Endothelial cell of umbilical vein (primary cell): ENCODE measurements around the gene PHPT1. TPM values are rescaled to one million over a fixed set of nuclear protein-coding genes. Genes with fewer than 3 reads are reported as not detected.

Source experiments
- BruUV-seq: library from RNA; stranded (reverse); fragments of 400-500 nt; replicated peaks from 2 replicates; lab custom pipeline; 2021; lab: Mats Ljungman, UMichigan
- CTCF ChIA-PET: fragments of 300-600, 350-600 bp; sonication (Branson Sonifier 250); formaldehyde crosslinking; loops from one replicate; lab custom pipeline; 2021; ENCODE audit warnings: antibody characterized with exemption, inconsistent platforms; lab: Charles Lee
- POLR2A ChIA-PET: fragments of 300-600, 350-600 bp; sonication (Branson Sonifier 250); formaldehyde crosslinking; loops from one replicate; lab custom pipeline; 2021; ENCODE audit warnings: antibody characterized with exemption, inconsistent platforms; lab: Charles Lee
- DNase-seq: peaks from one replicate; pipeline ENCODE4 v3.0.0-alpha.2; 2011; ENCODE audit warnings: low read depth, low spot score
- FAIRE-seq: peaks from 2 replicates; lab custom pipeline; 2011; peaks lifted over from hg19 to GRCh38; lab: Jason Lieb, UNC
- H2AFZ ChIP-seq: 2 replicates; pipeline ENCODE4 v1.6.0; 2012; ENCODE audit warnings: low read depth, low read length, control low read depth, inconsistent platforms
- H3K27ac ChIP-seq: 2 replicates; pipeline ENCODE4 v1.5.1; 2011; ENCODE audit warnings: low read depth, mild to moderate bottlenecking, control low read depth, low read length, moderate library complexity; ENCODE audit not compliant: insufficient read depth
- H3K27me3 ChIP-seq, 2 experiments: 2 replicates each; pipeline versions ENCODE4 v1.6.0 to v1.6.1; 2011; ENCODE audit warnings: low read length in 2 of 2, mixed read lengths in 1 of 2; ENCODE audit not compliant: control insufficient read depth in 2 of 2, insufficient read depth in 2 of 2
- H3K36me3 ChIP-seq, 2 experiments: 2 replicates in 1 of 2; 3 replicates in 1 of 2; pipeline ENCODE4 v1.5.1; 2011; ENCODE audit warnings: low read length in 2 of 2, mild to moderate bottlenecking in 1 of 2, moderate library complexity in 1 of 2; ENCODE audit not compliant: control insufficient read depth in 2 of 2, insufficient read depth in 2 of 2; ENCODE audit errors: extremely low read depth in 1 of 2
- H3K4me1 ChIP-seq: 3 replicates; pipeline ENCODE4 v1.5.1; 2011; ENCODE audit warnings: mild to moderate bottlenecking, low read length; ENCODE audit not compliant: control insufficient read depth, insufficient read depth; ENCODE audit errors: extremely low read depth
- H3K4me2 ChIP-seq: 2 replicates; pipeline ENCODE4 v1.6.1; 2011; ENCODE audit warnings: low read length, control low read depth, mixed read lengths; ENCODE audit not compliant: insufficient read depth
- H3K4me3 ChIP-seq, 3 experiments: fragments of 200-600 bp in 1 of 3; sonication (generic), shearing (Covaris generic) in 1 of 3; replicated peaks in 1 of 3; 2 replicates each; pipeline ENCODE4 v1.5.1; 2011 to 2016; ENCODE audit warnings: control low read depth in 3 of 3, low read length in 3 of 3, mild to moderate bottlenecking in 2 of 3, inconsistent platforms in 1 of 3, low read depth in 1 of 3, moderate library complexity in 1 of 3; ENCODE audit not compliant: insufficient read depth in 1 of 3
- H3K79me2 ChIP-seq: 2 replicates; pipeline ENCODE4 v1.6.0; 2012; ENCODE audit warnings: low read length, inconsistent platforms; ENCODE audit not compliant: control insufficient read depth, insufficient read depth
- H3K9ac ChIP-seq: replicated peaks from 2 replicates; pipeline ENCODE3; 2011; ENCODE audit warnings: low read length, control low read depth; ENCODE audit not compliant: insufficient read depth; ENCODE audit errors: extremely low read depth
- H3K9me1 ChIP-seq: replicated peaks from 3 replicates; pipeline ENCODE4 v1.6.0; 2011; ENCODE audit warnings: mild to moderate bottlenecking, low read length; ENCODE audit not compliant: control insufficient read depth, insufficient read depth; ENCODE audit errors: extremely low read depth
- H3K9me3 ChIP-seq: replicated peaks from 2 replicates; pipeline ENCODE4 v1.5.1; 2012; ENCODE audit warnings: low read length, inconsistent platforms; ENCODE audit not compliant: control insufficient read depth, insufficient read depth
- H4K20me1 ChIP-seq: replicated peaks from 2 replicates; pipeline ENCODE3; 2011; ENCODE audit warnings: mild to moderate bottlenecking, low read length; ENCODE audit not compliant: control insufficient read depth, insufficient read depth; ENCODE audit errors: extremely low read depth
- EZH2 ChIP-seq: IDR thresholded peaks from 2 replicates; pipeline ENCODE4 v1.6.1; 2012; ENCODE audit warnings: borderline replicate concordance, low read depth, mild to moderate bottlenecking, moderate library complexity, low read length, inconsistent platforms; ENCODE audit not compliant: severe bottlenecking
- FOS ChIP-seq: IDR thresholded peaks from 2 replicates; pipeline ENCODE4 v1.6.1; 2011; ENCODE audit warnings: mild to moderate bottlenecking, low read length, moderate library complexity, borderline replicate concordance; ENCODE audit not compliant: insufficient read depth
- GATA2 ChIP-seq: IDR thresholded peaks from 2 replicates; pipeline ENCODE4 v1.7.0; 2011; ENCODE audit warnings: low read depth, mild to moderate bottlenecking, moderate library complexity, mixed read lengths, low read length; ENCODE audit not compliant: insufficient read length, insufficient read depth
- JUN ChIP-seq: IDR thresholded peaks from 2 replicates; pipeline ENCODE4 v1.6.1; 2011; ENCODE audit warnings: borderline replicate concordance, low read depth; ENCODE audit not compliant: insufficient read length, insufficient read depth
- MYC ChIP-seq: IDR thresholded peaks from one replicate; pipeline ENCODE4 v1.6.1; 2011; ENCODE audit warnings: mild to moderate bottlenecking, low read depth, low read length
- POLR2A ChIP-seq: IDR thresholded peaks from 2 replicates; pipeline ENCODE4 v1.6.1; 2012; ENCODE audit warnings: low read depth, mild to moderate bottlenecking, control low read depth, low read length
- POLR2AphosphoS5 ChIP-seq: IDR thresholded peaks from 2 replicates; pipeline ENCODE4 v1.6.1; 2012; ENCODE audit warnings: low read depth, mild to moderate bottlenecking, control low read depth, low read length, moderate library complexity; ENCODE audit not compliant: insufficient read depth
- dilution Hi-C: fragments of 300-500 bp; cut with MboI; formaldehyde crosslinking; loops from one replicate; pipeline ENCODE4 v1.15.0; 2019; ENCODE audit warnings: low sequenced_read_pairs; ENCODE audit not compliant: extremely low pct_ligation_motif_present
- intact Hi-C: fragments of 100-400 bp; cut with micrococcal nuclease; formaldehyde crosslinking; loops from one replicate; pipeline ENCODE4 v1.10.0; 2022
- polyA plus RNA-seq, 4 experiments: library from polyadenylated mRNA; depleted of rRNA in 3 of 4; stranded (reverse) in 3 of 4; unstranded in 1 of 4; fragments of >200 nt; gene quantifications; 2 replicates each; pipeline versions ENCODE4 v1.2.1 to v1.2.3, GENCODE V29; 2011 to 2012; ENCODE audit warnings: missing spikeins in 1 of 4
- total RNA-seq: library from RNA; stranded (reverse); gene quantifications from 2 replicates; pipeline ENCODE4 v1.2.3, GENCODE V29; 2021
- TF ChIP-seq, protein P1 (sequence below): IDR thresholded peaks from 2 replicates; pipeline ENCODE4 v1.6.1; 2011; ENCODE audit not compliant: insufficient read depth, insufficient read length

The PHPT1 gene
- total and polyA plus RNA-seq, 2 donors (not counting 3 experiments of a cell fraction or from before 2014, with no cell fraction given) = 139 to 319 TPM

DNA sequence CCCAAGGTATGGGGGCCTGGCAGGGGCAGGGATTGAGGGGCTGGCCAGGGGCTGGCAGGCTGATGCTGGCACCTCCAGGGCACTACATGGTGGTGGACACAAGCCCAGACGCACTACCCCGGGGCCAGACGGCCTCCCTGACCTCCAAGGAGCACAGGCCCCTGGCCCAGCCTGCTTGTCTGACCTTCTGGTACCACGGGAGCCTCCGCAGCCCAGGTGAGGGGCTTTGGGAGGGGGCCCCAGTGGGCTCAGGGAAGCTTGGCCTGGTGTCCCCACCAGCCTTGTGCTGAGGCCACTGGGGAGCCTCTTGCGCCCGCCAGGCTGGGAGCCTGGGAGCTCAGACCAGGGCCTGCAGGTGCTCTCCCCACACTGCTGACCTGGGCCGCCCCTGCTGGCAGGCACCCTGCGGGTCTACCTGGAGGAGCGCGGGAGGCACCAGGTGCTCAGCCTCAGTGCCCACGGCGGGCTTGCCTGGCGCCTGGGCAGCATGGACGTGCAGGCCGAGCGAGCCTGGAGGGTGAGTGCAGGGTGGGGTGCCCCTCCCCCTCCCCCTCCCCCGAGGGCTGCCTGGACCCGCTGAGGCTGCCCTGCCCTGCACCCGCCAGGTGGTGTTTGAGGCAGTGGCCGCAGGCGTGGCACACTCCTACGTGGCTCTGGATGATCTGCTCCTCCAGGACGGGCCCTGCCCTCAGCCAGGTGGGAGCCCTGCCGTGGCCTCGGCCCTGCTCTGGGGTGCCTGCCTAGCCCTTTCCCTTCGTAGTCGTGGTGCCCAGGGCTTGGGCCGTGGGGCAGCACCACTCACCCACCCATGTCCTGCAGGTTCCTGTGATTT lies 8.6 kb downstream of the PHPT1 start:
- H3K4me2 ChIP-seq = no peak overlapping the region
- H3K27ac ChIP-seq = no peak overlapping the region
- peaks cover 0 to 11% of the 10 kb centered on the region in 2 experiments for H3K36me3 ChIP-seq
- no peak overlapping the region for H2AFZ ChIP-seq
- no peak for FAIRE-seq
- H3K4me3 ChIP-seq = no peak overlapping the region
- BruUV-seq = no TSS peak
- ChIA-PET CTCF (no interaction called here), POLR2A (no interaction called here)
- no peaks in the 10 kb centered on the region for H3K9me3 ChIP-seq
- no peak overlapping the region for H3K9ac ChIP-seq
- peak; percentile 10 for TF ChIP-seq POLR2AphosphoS5
- no peak for TF ChIP-seq EZH2
- dilution Hi-C loops = no loop called here
- H4K20me1 ChIP-seq = no peaks in the 10 kb centered on the region
- H3K79me2 ChIP-seq = no peaks in the 10 kb centered on the region
- no peaks in the 10 kb centered on the region for H3K27me3 ChIP-seq
- no peaks in the 10 kb centered on the region for H3K4me1 ChIP-seq
- no peak for DNase-seq
- intact Hi-C loops = no loop called here
- no peaks in the 10 kb centered on the region for H3K9me1 ChIP-seq

DNA sequence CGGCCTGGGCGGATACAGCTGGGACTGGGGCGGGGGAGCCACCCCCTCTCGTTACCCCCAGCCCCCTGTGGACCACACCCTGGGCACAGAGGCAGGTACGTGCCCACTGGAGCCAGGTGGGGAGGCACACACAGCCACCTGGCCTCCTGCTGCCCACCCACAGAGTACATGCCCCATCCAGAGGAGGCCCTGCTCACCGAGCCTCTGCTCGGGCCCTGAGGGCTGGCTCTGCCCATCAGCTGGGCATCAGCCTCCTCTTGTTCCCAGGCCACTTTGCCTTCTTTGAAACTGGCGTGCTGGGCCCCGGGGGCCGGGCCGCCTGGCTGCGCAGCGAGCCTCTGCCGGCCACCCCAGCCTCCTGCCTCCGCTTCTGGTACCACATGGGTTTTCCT lies 9.2 kb downstream of the PHPT1 start:
- Histone ChIP-seq H3K36me3 (peaks cover 3 to 18% of the 10 kb centered on the region in 2 experiments), H4K20me1 (no peaks in the 10 kb centered on the region), H3K9me1 (no peaks in the 10 kb centered on the region), H3K4me1 (no peaks in the 10 kb centered on the region), H3K4me2 (no peak overlapping the region), H3K27me3 (no peaks in the 10 kb centered on the region), H3K9ac (no peak overlapping the region), H3K4me3 (no peak overlapping the region), H3K79me2 (no peaks in the 10 kb centered on the region), H3K9me3 (no peaks in the 10 kb centered on the region), H3K27ac (no peak overlapping the region), H2AFZ (no peak overlapping the region)
- DNase-seq (no peak), FAIRE-seq (no peak)
- no peak for TF ChIP-seq GATA2
- TF ChIP-seq MYC = no peak
- TF ChIP-seq FOS = no peak
- TF ChIP-seq, protein P1, sequence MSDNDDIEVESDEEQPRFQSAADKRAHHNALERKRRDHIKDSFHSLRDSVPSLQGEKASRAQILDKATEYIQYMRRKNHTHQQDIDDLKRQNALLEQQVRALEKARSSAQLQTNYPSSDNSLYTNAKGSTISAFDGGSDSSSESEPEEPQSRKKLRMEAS = no peak
- TF ChIP-seq POLR2A = no peak
- TF ChIP-seq EZH2 = no peak
- no peak for TF ChIP-seq JUN
- POLR2A ChIA-PET = no interaction called here
- intact Hi-C loops (no loop called here), dilution Hi-C loops (no loop called here)
- no TSS peak for BruUV-seq
- CTCF ChIA-PET = no interaction called here
